Kasumi-1 (cell line): ENCODE measurements around the gene KCTD21.

Experiments
- DNase-seq, 2 experiments: peaks; one replicate each; lab custom pipeline; 2025; lab: John Stamatoyannopoulos, UW

Gene KCTD21

GRCh38 chr11:78139422-78140391 is 48.7 kb downstream of the KCTD21 start, which contains the start of gene ALG8:
Gene ALG8 (minus strand): TSS chr11:78139626. CDS start chr11:78139588, 38 bp downstream.
- peak; percentile 94 to 96 for DNase-seq

DNA sequence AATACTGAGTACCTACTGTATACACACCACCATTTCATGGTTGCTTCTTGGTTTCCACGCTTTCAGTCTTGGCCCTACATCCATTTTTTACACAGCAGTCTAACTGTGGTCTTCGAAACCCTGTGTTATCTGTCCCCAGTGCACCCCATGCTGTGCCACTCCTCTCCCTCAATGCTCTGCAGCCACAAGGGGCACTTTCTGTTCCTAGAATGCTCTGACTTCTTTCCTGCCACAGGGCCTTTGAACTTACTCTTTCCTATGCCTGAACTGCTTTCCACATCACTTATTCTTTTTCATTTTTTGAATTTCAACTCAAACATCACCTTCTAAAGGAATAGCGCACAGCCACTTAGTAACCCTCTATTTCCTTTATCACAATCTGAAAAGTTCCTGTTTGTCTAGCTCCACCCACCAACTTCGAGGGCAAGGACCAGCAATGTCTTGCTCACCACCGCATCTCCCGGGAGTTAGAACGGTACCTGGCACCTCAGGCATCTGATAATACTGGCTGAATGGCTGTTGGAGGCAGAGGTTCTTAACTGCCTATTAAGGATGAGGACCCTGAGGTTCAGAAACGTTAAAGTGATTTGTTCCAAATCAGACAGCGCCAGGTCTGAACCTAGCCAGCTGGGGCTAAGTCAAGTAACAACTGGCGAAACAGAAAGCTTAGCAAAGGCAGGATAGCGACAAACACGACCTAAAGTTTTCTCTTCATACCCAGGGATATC is 49.6 kb downstream of the KCTD21 start:
- DNase-seq, result peak; percentile 40 to 53

- DNase-seq, result no peak
Measured at GRCh38 chr11:78138291-78138690, 50.1 kb downstream of the KCTD21 start.

DNA sequence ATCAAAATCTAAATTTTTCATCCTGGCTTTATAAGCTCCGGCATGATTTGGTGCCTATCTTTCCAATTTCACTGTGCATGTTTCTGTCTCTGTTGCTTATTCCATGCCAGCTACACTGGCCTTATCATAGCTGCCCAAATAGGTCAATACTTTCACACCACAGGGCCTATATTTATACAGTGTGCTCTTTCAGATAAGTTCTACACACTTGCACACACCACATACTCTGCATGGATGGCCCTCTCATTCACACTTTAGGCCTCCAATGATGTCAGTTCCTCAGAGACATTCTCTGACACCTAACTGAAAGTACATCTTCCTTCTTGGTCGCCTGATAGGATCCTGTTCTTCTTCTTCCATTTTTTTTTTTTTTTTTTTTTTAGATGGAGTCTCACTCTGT is 56.0 kb downstream of the KCTD21 start:
- DNase-seq, result no peak

DNA sequence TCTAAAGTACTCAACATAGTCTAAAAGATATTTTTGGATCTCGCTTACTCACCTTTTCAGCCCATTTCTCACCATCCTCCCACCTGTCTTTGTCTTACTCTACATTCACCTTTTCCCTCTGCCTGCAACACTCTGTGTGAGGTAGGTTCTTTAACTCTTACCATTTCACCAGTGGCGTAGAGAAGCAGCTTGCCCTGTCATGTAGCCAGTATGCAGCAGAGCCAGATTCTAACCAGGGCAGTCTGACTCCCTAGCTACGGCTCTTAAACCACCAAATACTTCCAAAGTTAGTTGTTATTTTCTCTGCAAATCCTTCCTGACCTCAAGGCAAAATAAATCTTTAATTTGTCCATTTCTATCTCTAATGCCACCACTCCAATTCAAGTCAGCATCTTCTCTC is 56.5 kb downstream of the KCTD21 start:
- DNase-seq, result no peak

GRCh38 chr11:78127403-78127802 is 61.0 kb downstream of the KCTD21 start:
- DNase-seq, result no peak
